ENCODE measurements around the gene ACADS. TPM values are rescaled to one million over a fixed set of nuclear protein-coding genes. Genes with fewer than 3 reads are reported as not detected.

ACADS gene
- total RNA-seq (100 to 1,000 TPM in 2 of 5 donors, 10 to 100 TPM in 3; 16.5 to 313 (median 28.5) TPM), polyA plus RNA-seq (10 to 100 TPM; 31.1 to 60.6 (median 46.3) TPM)
- long read RNA-seq, donor 1, partial matches to known transcripts = 0 of 3 reads
- long read RNA-seq, donor 1, other reads (novel, unspliced or antisense) = 0 of 3 reads
- long read RNA-seq, donor 2, transcript ACADS-201 (10 exons, 1,950 nt) = major isoform, 12 of 17 reads
- long read RNA-seq, donor 2, partial matches to known transcripts = 5 of 17 reads
- long read RNA-seq, donor 2, other reads (novel, unspliced or antisense) = 0 of 17 reads
- long read RNA-seq, donor 3, transcript ACADS-201 (10 exons, 1,950 nt) = major isoform, 5 of 12 reads
- long read RNA-seq, donor 3, partial matches to known transcripts = 7 of 12 reads
- long read RNA-seq, donor 3, other reads (novel, unspliced or antisense) = 0 of 12 reads
- long read RNA-seq, donor 4 = 0 reads
- long read RNA-seq, donor 5, transcript ACADS-201 (10 exons, 1,950 nt) = major isoform, 8 of 8 reads
- long read RNA-seq, donor 5, partial matches to known transcripts = 0 of 8 reads
- long read RNA-seq, donor 5, other reads (novel, unspliced or antisense) = 0 of 8 reads
- long read RNA-seq, donor 6, transcript ACADS-201 (10 exons, 1,950 nt) = major isoform, 24 of 24 reads
- long read RNA-seq, donor 6, partial matches to known transcripts = 0 of 24 reads
- long read RNA-seq, donor 6, other reads (novel, unspliced or antisense) = 0 of 24 reads
- long read RNA-seq, donor 7, transcript ACADS-201 (10 exons, 1,950 nt) = major isoform, 5 of 10 reads
- long read RNA-seq, donor 7, partial matches to known transcripts = 5 of 10 reads
- long read RNA-seq, donor 7, other reads (novel, unspliced or antisense) = 0 of 10 reads
- long read RNA-seq, donor 8, transcript ACADS-201 (10 exons, 1,950 nt) = major isoform, 5 of 5 reads
- long read RNA-seq, donor 8, partial matches to known transcripts = 0 of 5 reads
- long read RNA-seq, donor 8, other reads (novel, unspliced or antisense) = 0 of 5 reads
- long read RNA-seq, donor 9, partial matches to known transcripts = 0 of 1 reads
- long read RNA-seq, donor 9, other reads (novel, unspliced or antisense) = 0 of 1 reads
- long read RNA-seq, donor 10, partial matches to known transcripts = 0 of 1 reads
- long read RNA-seq, donor 10, other reads (novel, unspliced or antisense) = 0 of 1 reads

- TF ChIP-seq POLR2AphosphoS5 (IDR thresholded peaks at IDR 0.05) (peak; percentile 37 to 82 (median 74)), EP300 (IDR thresholded peaks at IDR 0.05) (no peak)
- intact Hi-C loops (cut with DNase I; ENCODE audit: low total_unique reads) = no loop called here
- DNase-seq = peak; percentile 94 to 97
- H3K27ac ChIP-seq = peak within 1 kb of the TSS; percentile 83 to 90 (median 87)
- H3K4me3 ChIP-seq = peak within 1 kb of the TSS; percentile 58 to 85 (median 72)
- WGBS, 5 donors = 3 to 11% (median 5%) methylated on average over 25 to 66 of the region's 66 CpGs
- no peaks in the 10 kb centered on the region for H3K27me3 ChIP-seq
- H3K36me3 ChIP-seq = peaks cover 33 to 69% (median 66%) of the 10 kb centered on the region in 4 donors
- H3K4me1 ChIP-seq = peaks cover 16 to 36% (median 24%) of the 10 kb centered on the region in 4 donors
- H3K9me3 ChIP-seq = no peaks in the 10 kb centered on the region
Observed at GRCh38 chr12:120725659-120726509, at the start of gene ACADS. Gene ACADS (plus strand): TSS chr12:120725826. CDS start chr12:120725886, 60 bp downstream.

- Histone ChIP-seq H3K27ac (peak overlapping the region in 2 of 5 donors; percentile 31 to 51), H3K4me1 (peaks cover 0 to 9% (median 0%) of the 10 kb centered on the region in 4 donors), H3K27me3 (no peaks in the 10 kb centered on the region), H3K36me3 (no peaks in the 10 kb centered on the region), H3K9me3 (no peaks in the 10 kb centered on the region), H3K4me3 (no peak overlapping the region)
- intact Hi-C loops (cut with DNase I; ENCODE audit: low total_unique reads) = no loop called here
- DNase-seq = no peak
- WGBS, 5 donors = 41 to 72% (median 52%) methylated on average over 7 of the region's 7 CpGs
- no peak for TF ChIP-seq POLR2AphosphoS5 (IDR thresholded peaks at IDR 0.05)
- no peak for TF ChIP-seq CTCF (IDR thresholded peaks at IDR 0.05)
- TF ChIP-seq EP300 (IDR thresholded peaks at IDR 0.05) = no peak
Observed at GRCh38 chr12:120677765-120678473, 47.7 kb upstream of the ACADS start.

- no peak overlapping the region for H3K27ac ChIP-seq
- H3K27me3 ChIP-seq = no peaks in the 10 kb centered on the region
- no peak for TF ChIP-seq EP300 (IDR thresholded peaks at IDR 0.05)
- TF ChIP-seq POLR2A (IDR thresholded peaks at IDR 0.05) = no peak
- no peak for TF ChIP-seq POLR2AphosphoS5 (IDR thresholded peaks at IDR 0.05)
- TF ChIP-seq CTCF (IDR thresholded peaks at IDR 0.05) = no peak
Observed at GRCh38 chr12:120678572-120678971, 47.1 kb upstream of the ACADS start.

More at GRCh38 chr12:120678572-120678971, 47.1 kb upstream of the ACADS start:
- Histone ChIP-seq H3K9me3 (no peaks in the 10 kb centered on the region), H3K36me3 (no peaks in the 10 kb centered on the region), H3K4me1 (peaks cover 0 to 9% (median 0%) of the 10 kb centered on the region in 4 donors), H3K4me3 (no peak overlapping the region)
- 63 to 74% (median 73%) methylated on average over 8 of the region's 8 CpGs for WGBS, 5 donors
- intact Hi-C loops (cut with DNase I; ENCODE audit: low total_unique reads) = no loop called here
- no peak for DNase-seq

Data from stomach (tissue), 19 donors.